Epithelial cell of prostate (primary cell): Measurements from ENCODE around the gene NOVA1.

ENCODE experiments used
- DNase-seq: peaks from one replicate; pipeline ENCODE4 v3.0.0-alpha.2; 2011; ENCODE audit warnings: low read depth, low spot score
- H3K27ac ChIP-seq: fragments of 450-650 bp; 2 replicates; pipeline ENCODE4 v1.5.1; 2017; ENCODE audit warnings: mild to moderate bottlenecking

The NOVA1 gene

DNA sequence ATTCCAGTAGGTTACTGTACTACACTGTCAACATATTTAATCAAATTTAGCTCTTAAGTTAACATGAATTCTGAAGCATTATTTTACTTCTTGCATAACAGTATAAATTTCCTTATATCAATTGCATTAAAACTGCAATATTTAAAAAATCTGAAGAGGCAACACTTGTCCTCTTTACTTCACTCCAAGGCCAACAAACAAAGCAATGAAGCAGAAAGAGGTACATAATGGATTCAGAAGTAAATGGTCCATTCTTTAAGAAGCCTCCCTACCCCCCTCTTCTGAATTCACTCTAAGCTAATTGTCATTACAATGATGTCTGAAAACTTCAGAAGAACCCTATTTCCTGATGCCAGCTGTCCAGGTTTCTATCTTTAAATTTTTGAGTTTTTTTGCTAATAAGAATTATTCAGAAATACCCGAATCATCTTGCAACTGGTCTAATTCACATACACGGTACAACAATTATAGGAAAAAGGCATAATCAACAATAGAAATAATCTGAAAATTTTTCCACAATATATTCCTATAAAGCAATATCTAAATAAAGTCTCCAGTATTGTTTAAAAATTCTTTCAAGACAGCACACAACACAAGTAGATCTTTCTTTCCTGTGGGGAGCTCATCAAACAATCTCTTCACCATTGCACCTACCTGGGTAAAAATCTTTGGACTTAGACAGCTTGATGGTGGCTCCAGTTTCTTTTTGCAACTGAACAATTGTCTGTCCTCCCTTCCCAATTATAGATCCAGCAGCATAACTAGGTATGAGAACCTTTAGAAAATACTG, 2.9 kb downstream of the NOVA1 start:
- no peak for DNase-seq
- H3K27ac ChIP-seq: no peak overlapping the region

DNA sequence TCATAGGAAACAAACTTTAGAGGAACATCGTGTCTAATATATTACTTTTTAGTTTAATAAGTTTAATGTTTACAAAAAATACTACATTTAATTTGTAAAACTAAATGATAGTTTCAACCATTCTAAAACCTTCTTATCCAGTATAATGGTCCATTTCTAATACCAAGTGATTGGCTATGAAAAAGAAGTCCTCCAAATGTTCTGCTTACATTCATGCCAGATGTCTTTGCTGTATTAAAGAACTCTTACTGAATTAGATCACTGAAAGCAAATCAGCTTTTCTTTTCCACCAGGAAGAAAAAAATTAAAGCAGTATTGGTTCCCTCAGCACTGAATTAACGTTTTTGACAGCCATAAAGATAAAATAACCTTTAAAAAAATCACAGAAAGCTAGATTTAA, 3.7 kb downstream of the NOVA1 start:
- no peak overlapping the region for H3K27ac ChIP-seq
- DNase-seq: no peak

DNA sequence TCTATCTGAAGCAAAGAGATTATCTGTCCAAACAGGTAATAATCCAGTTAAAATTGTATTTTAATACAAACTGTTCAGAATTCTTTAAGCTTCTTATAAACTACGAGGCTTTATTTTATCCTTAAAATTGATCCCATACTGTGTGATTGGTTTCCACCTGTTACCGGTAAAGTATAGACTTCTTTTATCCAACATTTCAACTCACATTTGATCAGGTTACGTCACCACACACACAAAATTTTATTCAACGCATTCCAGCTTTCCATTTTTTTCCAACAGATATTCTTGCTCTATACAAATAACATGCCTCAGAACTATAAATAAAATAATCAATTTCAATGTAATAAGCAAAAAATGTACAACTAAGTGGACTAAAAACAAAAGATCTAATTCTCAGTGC, 4.5 kb downstream of the NOVA1 start:
- DNase-seq: no peak
- no peak overlapping the region for H3K27ac ChIP-seq

DNA sequence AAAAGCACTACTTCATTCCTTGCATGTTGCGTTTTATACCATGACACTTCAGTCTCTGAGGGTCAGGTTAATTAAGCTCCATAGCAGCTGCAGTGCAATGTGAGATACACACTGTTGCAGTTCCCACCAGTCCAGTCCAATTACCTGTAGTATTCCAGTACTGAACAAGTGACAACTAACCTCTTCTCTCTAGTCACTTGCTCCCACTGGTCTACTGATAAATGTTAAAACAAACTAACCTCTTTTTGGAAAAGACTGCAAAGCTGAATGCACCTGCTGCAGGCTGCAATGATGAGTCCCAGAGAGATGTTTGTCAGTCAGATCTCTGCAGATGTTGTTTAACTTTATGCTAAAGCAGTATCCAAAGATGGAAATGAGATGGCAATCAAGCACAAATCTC, 7.9 kb downstream of the NOVA1 start:
- no peak for DNase-seq
- H3K27ac ChIP-seq: no peak overlapping the region

DNA sequence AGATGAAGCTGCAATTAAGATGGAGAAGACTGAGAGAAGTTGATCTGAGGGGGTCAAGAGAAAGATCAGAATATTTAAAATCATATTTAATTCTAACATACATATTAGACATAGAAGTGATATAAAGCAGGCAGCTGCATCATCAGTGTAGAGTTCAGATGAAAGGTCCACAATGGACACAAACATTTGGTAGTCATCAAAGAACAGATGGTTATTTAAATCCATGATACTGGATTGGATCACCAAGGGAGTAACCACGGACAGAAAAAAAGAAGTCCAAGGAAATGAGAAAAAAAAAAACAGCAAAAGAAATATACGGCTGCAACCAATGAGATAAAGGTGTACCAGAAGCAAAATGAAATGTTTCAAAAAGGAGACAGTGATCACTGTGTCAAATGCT, 20.1 kb downstream of the NOVA1 start:
- H3K27ac ChIP-seq: no peak overlapping the region
- no peak for DNase-seq

DNA sequence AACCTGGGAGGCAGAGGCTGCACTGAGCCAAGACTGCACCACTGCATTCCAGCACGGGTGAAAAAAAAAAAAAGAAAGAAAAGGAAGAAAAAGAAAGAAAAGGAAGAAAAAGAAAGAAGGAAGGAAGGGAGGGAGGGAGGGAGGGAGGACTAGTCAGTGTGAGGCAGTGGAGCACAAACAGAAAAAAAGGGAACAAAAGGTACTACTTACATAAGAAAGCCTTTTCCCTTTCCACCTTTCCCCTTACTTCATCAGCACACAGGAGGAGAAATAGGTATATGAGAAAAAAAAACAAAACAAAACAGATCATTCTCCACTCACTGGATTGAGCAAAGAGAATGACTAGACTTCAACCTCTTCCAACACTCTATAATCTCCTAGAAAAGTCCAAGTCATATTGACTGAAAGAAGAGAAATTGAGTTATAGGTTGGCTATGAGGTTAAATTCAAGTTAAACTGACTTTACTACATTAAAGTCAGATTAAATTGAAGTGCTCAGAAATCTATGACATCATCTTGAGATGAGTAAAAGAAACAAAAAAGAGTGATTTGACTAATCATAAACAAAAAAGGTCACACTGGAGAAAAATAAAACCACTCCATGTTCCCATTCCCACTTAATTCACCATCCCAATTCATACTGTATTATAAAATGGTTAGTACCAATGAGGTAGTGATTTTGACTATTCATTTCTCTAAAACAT, 43.6 kb downstream of the NOVA1 start:
- no peak for DNase-seq
- H3K27ac ChIP-seq: no peak overlapping the region

DNA sequence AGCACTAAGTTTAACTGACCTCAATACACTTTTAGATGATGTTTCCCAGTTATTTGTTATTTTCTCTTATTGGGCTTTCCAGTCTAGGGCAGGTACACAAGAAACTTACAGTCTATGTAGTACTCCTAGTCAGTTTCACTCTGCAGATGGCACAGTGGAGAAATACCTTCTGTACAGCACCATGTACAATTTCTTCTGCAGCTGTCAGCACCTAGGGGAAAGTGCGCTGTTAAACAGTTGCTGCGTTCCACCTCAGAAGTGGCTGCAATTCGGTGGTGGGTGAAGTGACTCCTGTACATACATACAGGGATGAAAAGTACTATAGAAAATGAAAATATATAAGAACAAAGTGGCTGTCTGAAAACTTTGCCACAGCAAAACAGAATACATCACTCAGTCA, 48.3 kb downstream of the NOVA1 start:
- no peak for DNase-seq
- H3K27ac ChIP-seq: no peak overlapping the region

DNA sequence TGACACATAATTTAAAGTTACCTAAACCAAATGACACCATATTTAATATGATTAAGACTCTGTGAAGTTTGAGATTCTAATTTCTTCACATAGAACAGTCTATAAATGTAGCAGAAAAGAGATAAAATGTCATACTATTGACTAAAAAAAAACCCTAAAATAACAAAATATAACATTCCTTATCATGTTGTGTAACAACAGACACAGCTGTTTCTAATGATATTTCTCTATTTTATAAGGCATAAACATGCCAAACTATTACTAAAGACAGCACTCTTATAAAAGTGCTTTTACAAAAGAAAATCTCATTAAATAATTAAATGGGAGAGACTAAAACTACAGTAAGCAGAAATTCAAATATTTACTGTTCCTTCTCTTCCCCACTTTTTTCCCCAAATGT, 49.4 kb downstream of the NOVA1 start:
- DNase-seq: no peak
- no peak overlapping the region for H3K27ac ChIP-seq

DNA sequence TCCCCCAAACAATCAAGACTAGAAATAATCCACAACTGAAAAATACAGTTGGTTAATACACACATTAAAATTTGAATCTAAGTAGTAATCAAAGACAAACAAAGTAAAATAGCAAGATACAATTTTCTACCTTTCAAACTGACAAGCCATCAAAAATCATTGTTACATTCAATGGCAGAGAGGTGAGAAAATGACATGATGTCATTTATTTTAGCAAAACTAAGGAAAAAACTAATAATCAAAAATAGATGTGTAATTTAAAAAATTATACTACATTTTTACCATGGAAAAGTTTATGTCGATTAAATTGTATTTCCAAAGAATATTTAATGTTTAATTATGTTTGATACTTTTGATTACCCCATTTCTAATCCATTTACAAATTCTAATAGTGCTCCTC, 59.7 kb downstream of the NOVA1 start:
- DNase-seq: no peak

DNA sequence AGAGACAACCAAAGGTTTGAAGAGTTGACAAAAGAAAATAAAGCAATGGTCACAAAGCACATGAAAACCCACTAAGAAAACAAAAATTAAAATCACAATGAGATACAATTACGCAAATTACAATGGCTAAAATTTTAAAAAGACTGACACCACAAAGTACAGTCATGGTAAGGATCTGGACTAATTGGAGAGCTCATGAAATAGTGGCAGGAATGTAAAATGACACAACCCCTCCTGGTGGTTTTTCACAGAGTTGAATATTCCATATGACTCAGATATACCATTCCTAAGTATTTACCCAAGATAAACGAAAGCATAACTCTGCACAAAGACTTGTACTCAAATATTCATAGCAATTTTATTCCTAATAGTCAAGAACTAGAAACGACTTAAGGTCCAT, 65.9 kb downstream of the NOVA1 start:
- DNase-seq: peak; percentile 18
- no peak overlapping the region for H3K27ac ChIP-seq

More for the DNA sequence above, 59.7 kb downstream of the NOVA1 start:
- no peak overlapping the region for H3K27ac ChIP-seq

DNA sequence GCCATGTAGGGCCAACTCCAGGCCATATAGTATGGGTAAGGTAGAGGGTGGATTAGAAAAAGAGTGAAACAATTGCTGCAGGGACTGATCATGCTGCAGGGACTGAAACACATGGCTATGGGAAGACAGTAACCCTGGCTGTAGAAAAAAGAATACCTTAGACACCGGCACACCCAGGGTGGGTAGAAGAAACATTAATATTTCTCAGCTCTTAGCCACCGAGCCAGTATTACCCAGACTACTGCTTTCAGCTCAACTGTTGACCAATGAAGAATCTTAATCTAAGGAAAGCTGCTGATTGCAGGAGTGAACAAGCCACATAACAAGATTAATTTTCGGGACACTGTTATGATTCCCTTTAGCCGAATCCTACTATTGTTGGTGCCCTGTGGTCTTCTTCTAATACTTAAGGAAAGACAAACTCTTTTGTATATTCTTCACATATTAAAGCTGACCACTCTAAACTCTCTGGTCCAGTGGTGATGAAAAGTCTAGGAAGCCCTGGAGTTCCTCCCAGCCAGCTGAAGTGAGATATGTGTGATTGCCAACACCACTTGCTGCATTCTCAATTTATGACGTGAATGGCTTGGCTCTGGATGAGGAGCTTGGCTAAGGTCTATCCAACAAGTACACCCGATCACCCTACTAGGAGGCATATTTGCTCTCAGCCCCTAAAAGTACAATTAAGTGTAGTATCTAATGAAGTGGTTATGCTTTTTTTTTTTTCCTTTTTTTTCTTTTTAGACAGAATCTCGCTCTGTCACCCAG, 69.2 kb downstream of the NOVA1 start:
- DNase-seq: no peak
- H3K27ac ChIP-seq: no peak overlapping the region

DNA sequence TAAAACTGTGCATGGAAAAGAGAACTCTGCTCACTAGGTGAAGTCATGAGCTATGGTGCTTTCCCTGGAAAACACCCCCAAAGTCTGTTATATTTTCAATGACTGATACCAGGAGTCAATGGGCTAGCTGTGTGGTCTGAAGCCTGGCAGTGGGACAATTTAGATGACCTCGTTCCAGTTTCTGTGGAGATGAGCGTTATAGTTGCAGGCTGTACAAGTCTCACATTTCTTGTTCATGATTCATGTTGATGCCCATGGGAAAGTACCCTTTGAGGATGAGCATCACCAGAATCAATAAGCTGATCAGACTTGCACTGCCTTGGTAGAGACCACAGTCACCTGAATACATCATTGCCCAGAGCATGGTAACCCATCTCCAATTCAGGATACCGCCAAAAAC, 70.7 kb downstream of the NOVA1 start:
- DNase-seq: no peak
- H3K27ac ChIP-seq: no peak overlapping the region

DNA sequence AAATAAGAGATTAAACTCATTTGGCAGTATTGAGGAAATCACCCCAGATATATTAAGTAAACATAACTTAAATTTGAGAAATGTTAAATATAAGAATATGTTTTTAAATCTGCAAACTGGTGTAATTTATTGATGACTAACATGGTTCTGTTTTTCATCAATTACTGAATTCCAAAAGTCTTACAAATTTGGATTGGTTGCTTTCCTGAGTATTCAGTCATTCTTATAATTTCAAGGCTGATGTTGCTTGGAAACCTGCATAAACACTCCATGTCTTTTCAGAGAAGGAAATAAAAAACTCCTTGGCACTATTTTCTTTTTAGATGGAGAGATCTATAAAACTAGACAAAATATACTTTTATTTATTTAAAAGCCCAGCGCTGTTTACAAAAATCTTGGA, 71.7 kb downstream of the NOVA1 start:
- no peak overlapping the region for H3K27ac ChIP-seq
- no peak for DNase-seq

DNA sequence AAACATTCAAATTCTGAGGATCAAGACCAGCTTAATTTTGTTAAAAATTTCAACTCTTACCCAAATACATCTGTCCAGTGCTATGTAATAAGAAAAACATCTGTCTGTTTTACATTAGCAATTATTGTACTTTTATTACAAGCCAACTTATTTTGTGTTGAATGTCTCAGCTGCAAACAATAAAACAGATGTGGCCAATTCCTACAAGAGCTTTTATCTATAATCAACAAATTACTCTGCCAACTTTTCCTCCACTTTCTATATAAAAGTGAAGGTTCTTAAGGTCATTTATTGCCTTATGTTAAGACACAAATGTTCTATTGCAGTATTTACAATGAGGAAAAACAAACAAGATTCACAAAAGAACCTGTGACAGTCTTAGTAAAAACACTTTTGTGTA, 72.7 kb downstream of the NOVA1 start:
- no peak overlapping the region for H3K27ac ChIP-seq
- no peak for DNase-seq

DNA sequence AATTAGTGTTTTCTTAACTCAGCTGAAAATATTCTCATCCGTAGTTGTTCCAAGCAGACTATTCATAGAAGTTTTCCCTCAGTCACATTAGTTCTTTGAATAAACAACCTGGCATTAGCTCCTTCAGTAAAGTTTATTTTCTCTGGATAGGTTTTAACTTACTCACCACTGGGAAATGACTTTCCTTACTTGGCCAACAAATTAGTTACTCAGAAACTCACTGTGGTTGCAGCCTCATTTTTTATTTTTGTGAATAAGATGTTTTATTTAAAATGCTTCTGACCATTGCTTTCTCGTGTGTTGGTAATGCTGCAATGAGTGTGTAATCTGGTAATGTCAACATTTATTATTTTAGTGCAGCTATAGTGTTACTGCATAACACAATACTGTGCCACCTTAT, 74.9 kb downstream of the NOVA1 start:
- H3K27ac ChIP-seq: no peak overlapping the region
- no peak for DNase-seq

DNA sequence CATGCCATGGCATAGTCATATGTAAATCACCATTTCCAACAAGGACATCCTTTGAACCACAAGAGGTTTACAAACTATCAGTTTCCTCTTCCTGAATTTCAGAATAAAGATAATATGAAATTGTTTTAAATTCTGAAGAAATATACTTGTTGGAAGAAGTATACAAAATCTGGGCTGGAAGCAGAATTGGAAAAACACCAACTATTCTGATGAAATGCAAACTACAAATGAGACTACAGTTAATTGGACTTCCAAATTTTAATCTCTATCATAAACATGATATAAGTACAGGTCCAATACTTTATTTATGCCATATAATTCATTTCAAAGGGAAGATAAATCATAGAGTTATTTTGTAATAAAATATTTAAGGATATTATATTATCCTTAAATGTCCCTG, 80.1 kb downstream of the NOVA1 start:
- no peak overlapping the region for H3K27ac ChIP-seq
- DNase-seq: no peak

DNA sequence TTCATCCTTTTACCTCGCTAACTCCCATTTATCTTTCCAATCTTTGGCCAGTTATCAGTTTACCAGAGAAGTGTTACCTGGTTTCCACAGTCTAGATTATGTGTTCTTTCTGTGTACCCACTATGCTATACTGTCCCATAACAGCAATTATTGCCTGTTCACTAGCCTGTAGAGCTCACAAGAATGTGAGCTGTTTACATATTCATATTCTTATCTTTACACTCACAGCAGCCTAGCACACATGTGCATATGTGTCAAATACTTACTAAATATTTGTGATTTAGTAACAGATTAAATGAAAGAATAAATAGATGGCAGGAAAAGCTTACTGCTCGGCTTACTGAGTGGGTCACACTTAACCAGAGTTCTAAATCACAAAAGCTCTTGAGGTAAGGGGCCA, 97.8 kb downstream of the NOVA1 start:
- no peak for DNase-seq
- no peak overlapping the region for H3K27ac ChIP-seq

DNA sequence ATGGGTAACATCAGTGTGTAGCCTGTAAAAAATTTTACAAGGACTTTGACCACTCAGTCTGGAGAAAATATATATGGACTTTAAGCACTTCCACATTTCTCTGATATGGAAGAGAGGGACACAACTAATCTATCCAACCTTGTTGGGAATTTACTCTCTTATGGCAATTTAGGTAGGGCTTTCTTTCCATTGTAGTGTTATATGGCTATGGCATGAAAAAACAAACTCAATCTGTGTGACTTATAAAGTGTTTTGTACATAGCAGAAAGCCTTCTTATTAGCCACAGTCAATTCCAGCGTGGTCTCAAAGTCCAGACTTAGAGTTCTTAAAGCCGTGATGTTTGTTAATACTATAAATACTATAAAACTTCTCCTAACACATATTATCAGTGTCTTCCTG, 98.3 kb downstream of the NOVA1 start:
- DNase-seq: no peak
- H3K27ac ChIP-seq: no peak overlapping the region

DNA sequence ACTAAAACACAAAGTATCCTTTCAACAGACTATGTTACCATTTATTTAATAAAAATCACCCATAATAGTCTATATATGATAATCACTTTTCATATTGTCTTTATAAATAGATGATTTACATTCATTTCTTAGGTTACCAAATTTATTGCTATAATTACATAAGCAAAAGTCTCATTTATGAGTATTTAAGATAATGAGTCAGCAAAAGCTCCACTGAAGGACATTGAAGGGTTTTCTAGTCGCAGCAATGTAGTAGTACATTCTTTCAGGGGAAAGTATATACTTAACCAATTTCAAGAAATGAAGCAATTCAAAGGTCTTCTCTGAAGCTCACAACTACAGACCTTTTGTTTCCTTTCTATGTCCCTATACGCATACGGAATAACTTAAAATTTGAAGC, 110.9 kb downstream of the NOVA1 start:
- DNase-seq: no peak
- no peak overlapping the region for H3K27ac ChIP-seq

DNA sequence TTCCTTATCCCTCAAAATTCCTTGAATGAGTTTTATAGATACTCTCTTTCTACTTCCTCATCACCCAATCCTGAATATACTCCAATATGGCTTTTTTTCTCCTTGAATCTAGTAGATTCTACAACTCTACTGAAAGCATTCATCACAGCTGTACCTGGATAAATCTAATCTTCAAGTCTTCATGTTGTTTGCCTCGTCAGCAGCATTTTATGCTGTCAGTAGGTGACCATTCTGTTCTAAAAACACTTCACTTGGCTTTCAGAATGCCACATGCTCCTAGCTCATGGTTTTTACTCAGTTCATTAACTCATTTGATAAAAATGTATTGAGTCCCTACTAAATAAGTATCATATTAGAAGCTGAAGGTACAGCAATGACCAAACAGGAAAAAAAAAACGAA, 113.3 kb downstream of the NOVA1 start:
- H3K27ac ChIP-seq: no peak overlapping the region
- DNase-seq: no peak

DNA sequence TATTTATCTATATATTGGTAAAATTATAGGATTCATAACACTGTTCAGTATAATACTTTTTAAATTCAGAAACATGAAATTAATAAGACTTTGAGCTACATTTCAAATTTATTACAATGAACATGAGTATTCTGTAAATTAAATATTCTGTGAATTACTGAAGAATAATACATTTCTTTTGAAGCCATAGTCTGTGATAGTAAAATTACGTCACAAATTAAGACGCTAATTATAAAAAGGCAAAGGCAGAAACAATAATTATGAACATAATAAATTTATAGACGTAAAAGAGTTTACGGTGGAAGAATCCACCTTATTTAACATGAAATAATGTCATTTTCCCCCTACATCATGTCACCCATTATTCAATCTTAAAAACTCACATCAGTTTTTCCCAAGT, 118.9 kb downstream of the NOVA1 start:
- no peak for DNase-seq
- H3K27ac ChIP-seq: no peak overlapping the region
